ENCODE measurements around the gene MRTFB.

DNA sequence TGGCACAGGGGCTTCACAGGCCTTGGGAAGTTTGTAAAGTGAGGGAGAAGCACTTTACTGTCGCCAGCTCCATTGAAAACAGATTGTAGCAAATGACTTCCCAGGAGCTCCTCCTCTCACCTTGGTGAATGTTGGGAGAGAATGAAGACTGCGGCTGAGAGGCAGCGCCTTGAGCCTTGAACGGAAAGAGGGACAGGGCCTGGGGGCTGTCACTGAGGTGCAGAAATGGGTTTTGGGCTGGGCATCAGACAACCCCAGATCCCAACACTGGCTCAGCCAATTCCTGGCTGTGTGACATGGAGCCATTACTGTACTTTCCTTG lies 603 bp upstream of the MRTFB start:
- TF ChIP-seq POLR2AphosphoS5 (IDR thresholded peaks at IDR 0.05; ENCODE audit: low read depth, low read length), result no peak
- no peak for TF ChIP-seq POLR2G (IDR thresholded peaks at IDR 0.05; ENCODE audit: low read depth, low read length)
- no peak for TF ChIP-seq E2F5 (CRISPR knock-in tag; conservative IDR thresholded peaks at IDR 0.05)
- no peak for TF ChIP-seq ZNF747 (CRISPR knock-in tag; IDR thresholded peaks at IDR 0.05; ENCODE audit: borderline replicate concordance)
- no peak for TF ChIP-seq IRF2 (CRISPR knock-in tag; IDR thresholded peaks at IDR 0.05)
- TF ChIP-seq CBFB (CRISPR knock-in tag; IDR thresholded peaks at IDR 0.05), result no peak
- TF ChIP-seq ZNF280B (CRISPR knock-in tag; IDR thresholded peaks at IDR 0.05; ENCODE audit: borderline replicate concordance), result no peak
- no peak for TF ChIP-seq HDAC2 (CRISPR knock-in tag; IDR thresholded peaks at IDR 0.05)
- no peak for TF ChIP-seq TCF12 (IDR thresholded peaks at IDR 0.05)
- TF ChIP-seq TCF12 (CRISPR knock-in tag; IDR thresholded peaks at IDR 0.05), result no peak
- TF ChIP-seq SUZ12 (IDR thresholded peaks at IDR 0.05; ENCODE audit: low read depth, low read length), result no peak
- TF ChIP-seq, protein P1, sequence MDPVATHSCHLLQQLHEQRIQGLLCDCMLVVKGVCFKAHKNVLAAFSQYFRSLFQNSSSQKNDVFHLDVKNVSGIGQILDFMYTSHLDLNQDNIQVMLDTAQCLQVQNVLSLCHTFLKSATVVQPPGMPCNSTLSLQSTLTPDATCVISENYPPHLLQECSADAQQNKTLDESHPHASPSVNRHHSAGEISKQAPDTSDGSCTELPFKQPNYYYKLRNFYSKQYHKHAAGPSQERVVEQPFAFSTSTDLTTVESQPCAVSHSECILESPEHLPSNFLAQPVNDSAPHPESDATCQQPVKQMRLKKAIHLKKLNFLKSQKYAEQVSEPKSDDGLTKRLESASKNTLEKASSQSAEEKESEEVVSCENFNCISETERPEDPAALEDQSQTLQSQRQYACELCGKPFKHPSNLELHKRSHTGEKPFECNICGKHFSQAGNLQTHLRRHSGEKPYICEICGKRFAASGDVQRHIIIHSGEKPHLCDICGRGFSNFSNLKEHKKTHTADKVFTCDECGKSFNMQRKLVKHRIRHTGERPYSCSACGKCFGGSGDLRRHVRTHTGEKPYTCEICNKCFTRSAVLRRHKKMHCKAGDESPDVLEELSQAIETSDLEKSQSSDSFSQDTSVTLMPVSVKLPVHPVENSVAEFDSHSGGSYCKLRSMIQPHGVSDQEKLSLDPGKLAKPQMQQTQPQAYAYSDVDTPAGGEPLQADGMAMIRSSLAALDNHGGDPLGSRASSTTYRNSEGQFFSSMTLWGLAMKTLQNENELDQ (CRISPR knock-in tag; IDR thresholded peaks at IDR 0.05; ENCODE audit: borderline replicate concordance), result no peak
- TF ChIP-seq FOXM1 (CRISPR knock-in tag; IDR thresholded peaks at IDR 0.05), result no peak

Data from HepG2 (cell line).